Effector CD8-positive, alpha-beta T cell (primary cell): ENCODE data around the gene CHORDC1.
"Not testable (repeated sequence)": the region's sequence is repeated elsewhere in the genome, so short reads cannot be mapped to it uniquely, and the experiment has no call there.

Experiments
- DNase-seq: peaks from one replicate; lab custom pipeline; 2025; lab: John Stamatoyannopoulos, UW
- total RNA-seq, 4 experiments: gene quantifications; one replicate each; lab custom pipeline; 2026; lab: John Stamatoyannopoulos, UW

Gene CHORDC1
- 76.7 to 108 (median 89.8) reads per million in 4 experiments for total RNA-seq

- DNase-seq: peak; percentile 88
These were observed at the start of gene CHORDC1 for GRCh38 chr11:90222459-90223247. Gene CHORDC1 (minus strand): TSS chr11:90223049. CDS start chr11:90222954, 95 bp downstream.

- DNase-seq: no peak
These were observed 34.3 kb upstream of the CHORDC1 start for GRCh38 chr11:90257158-90257525.

- DNase-seq: no peak
These were observed 33.7 kb upstream of the CHORDC1 start for GRCh38 chr11:90256404-90257157.

- DNase-seq: no peak
These were observed 31.2 kb upstream of the CHORDC1 start for GRCh38 chr11:90254065-90254464.

GRCh38 chr11:90252053-90252452 is 29.2 kb upstream of the CHORDC1 start:
- DNase-seq: no peak

- DNase-seq: no peak
These were observed 28.8 kb upstream of the CHORDC1 start for GRCh38 chr11:90251599-90251998.

GRCh38 chr11:90250970-90251369 is 28.1 kb upstream of the CHORDC1 start:
- DNase-seq: no peak

- DNase-seq: no peak
These were observed 23.6 kb upstream of the CHORDC1 start for GRCh38 chr11:90246468-90246867.

- DNase-seq: no peak
These were observed 20.7 kb upstream of the CHORDC1 start for GRCh38 chr11:90243534-90243933.

- no peak for DNase-seq
These were observed 20.1 kb upstream of the CHORDC1 start for GRCh38 chr11:90242894-90243416.

GRCh38 chr11:90241414-90241813 is 18.6 kb upstream of the CHORDC1 start:
- DNase-seq: no peak

GRCh38 chr11:90239967-90240636 is 17.3 kb upstream of the CHORDC1 start:
- DNase-seq: not testable (repeated sequence)

GRCh38 chr11:90237004-90237403 is 14.2 kb upstream of the CHORDC1 start:
- no peak for DNase-seq

- DNase-seq: no peak
These were observed 12.7 kb upstream of the CHORDC1 start for GRCh38 chr11:90235526-90235925.

- no peak for DNase-seq
These were observed 12.1 kb upstream of the CHORDC1 start for GRCh38 chr11:90234977-90235376.

- DNase-seq: no peak
These were observed 6.9 kb upstream of the CHORDC1 start for GRCh38 chr11:90229791-90230190.

GRCh38 chr11:90228056-90228455 is 5.2 kb upstream of the CHORDC1 start:
- no peak for DNase-seq

GRCh38 chr11:90223248-90223585 is 368 bp upstream of the CHORDC1 start:
- no peak for DNase-seq

GRCh38 chr11:90221803-90222458 is 918 bp downstream of the CHORDC1 start:
- no peak for DNase-seq

- no peak for DNase-seq
These were observed 2.5 kb downstream of the CHORDC1 start for GRCh38 chr11:90220391-90220790.

GRCh38 chr11:90219438-90219837 is 3.4 kb downstream of the CHORDC1 start:
- DNase-seq: no peak

- no peak for DNase-seq
These were observed 4.2 kb downstream of the CHORDC1 start for GRCh38 chr11:90218606-90219005.
